ENCODE data around the gene CBLB.
"Not testable (repeated sequence)": the region's sequence is repeated elsewhere in the genome, so short reads cannot be mapped to it uniquely, and the experiment has no call there.

Gene CBLB

GRCh38 chr3:105783631-105784030 lies 85.2 kb downstream of the CBLB start:
- DNase-seq: no peak

- no peak for DNase-seq
Observed at GRCh38 chr3:105781871-105782270, 86.9 kb downstream of the CBLB start.

DNA sequence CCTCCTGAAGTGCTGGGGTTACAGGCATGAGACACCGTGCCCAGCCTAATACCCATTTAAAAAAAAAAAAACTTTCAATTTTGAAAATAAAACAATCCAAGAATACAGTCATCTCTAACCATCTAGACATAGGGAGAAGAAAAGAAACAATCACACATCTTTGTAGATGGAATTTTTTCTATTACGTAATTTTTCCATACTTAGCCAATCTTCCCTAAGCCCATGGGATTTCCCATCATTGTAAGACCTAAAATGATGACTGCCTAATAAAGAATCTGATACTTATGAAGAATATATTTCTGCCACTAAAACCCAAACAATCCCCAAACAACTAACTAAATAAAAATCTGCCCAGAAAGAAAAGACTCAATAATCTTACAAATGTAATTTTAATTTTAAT lies 88.7 kb downstream of the CBLB start:
- no peak for DNase-seq

GRCh38 chr3:105775368-105775767 lies 93.4 kb downstream of the CBLB start:
- DNase-seq: no peak

GRCh38 chr3:105774444-105775180 lies 94.2 kb downstream of the CBLB start:
- DNase-seq: no peak

DNA sequence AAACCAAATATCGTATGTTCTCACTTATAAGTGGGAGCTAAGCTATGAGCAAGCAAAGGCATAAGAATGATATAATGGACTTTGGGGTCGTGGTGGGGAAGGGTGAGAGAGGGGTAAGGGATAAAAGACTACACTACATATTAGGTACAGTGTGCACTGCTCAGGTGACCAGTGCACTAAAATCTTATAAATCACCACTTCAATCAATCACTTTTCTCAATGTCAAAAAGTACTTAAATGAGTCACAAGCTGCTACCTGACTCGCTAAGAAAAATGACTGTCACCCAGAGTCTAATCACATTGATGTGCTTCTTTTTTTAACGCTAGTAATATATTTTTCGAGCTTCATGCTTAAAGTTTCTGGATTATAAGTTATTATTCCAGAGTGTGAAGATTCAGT lies 95.5 kb downstream of the CBLB start:
- DNase-seq: no peak

- no peak for DNase-seq
Observed at GRCh38 chr3:105772635-105773034, 96.2 kb downstream of the CBLB start.

DNA sequence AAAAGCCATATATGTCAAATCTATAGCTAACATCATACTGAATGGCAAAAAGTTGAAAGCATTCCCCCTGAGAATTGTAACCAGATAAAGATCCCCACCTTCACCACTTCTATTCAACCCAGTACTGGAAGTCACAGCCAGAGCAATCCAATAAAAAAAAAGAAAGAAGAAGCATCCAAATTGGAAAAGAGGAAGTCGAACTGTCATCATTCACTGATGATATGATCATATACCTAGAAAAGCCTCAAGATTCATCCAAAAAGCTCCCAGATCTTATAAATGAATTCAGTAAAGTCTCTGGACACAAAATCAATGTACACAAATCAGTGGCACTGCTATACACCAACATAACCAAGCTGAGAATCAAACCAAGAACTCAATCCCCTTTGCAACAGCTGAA lies 97.4 kb downstream of the CBLB start:
- no peak for DNase-seq

GRCh38 chr3:105770410-105770809 lies 98.4 kb downstream of the CBLB start:
- DNase-seq: no peak

- DNase-seq: no peak
Observed at GRCh38 chr3:105767776-105768175, 101.0 kb downstream of the CBLB start.

DNA sequence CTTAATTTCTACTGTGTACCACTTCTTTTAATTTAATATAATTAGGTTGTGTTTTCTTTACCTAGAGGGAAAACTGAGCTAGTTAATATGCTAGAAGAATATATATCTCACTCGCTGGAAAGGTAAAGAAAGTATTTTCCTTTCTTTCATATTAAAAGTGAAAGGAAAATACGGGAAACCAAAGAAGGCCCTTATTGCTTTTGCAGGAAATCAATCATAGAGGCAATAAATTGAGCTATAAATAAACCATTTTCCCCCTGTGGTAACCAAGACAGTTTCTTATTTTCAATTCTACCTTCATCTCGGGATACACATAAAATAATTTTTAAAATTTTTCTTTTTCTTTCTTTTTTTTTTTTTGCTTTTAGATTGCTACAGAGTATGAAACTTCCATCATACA lies 101.6 kb downstream of the CBLB start:
- no peak for DNase-seq

GRCh38 chr3:105765308-105765639 lies 103.5 kb downstream of the CBLB start:
- no peak for DNase-seq

- DNase-seq: no peak
Observed at GRCh38 chr3:105764378-105765307, 104.2 kb downstream of the CBLB start.

GRCh38 chr3:105763659-105764036 lies 105.2 kb downstream of the CBLB start:
- DNase-seq: no peak

- DNase-seq: no peak
Observed at GRCh38 chr3:105762749-105763658, 105.8 kb downstream of the CBLB start.

GRCh38 chr3:105762214-105762613 lies 106.6 kb downstream of the CBLB start:
- DNase-seq: not testable (repeated sequence)

GRCh38 chr3:105759442-105760078 lies 109.3 kb downstream of the CBLB start:
- no peak for DNase-seq

GRCh38 chr3:105758451-105758850 lies 110.4 kb downstream of the CBLB start:
- no peak for DNase-seq

GRCh38 chr3:105755121-105755886 lies 113.5 kb downstream of the CBLB start:
- no peak for DNase-seq

- no peak for DNase-seq
Observed at GRCh38 chr3:105752791-105753415, 115.9 kb downstream of the CBLB start.

- DNase-seq: no peak
Observed at GRCh38 chr3:105747696-105748095, 121.1 kb downstream of the CBLB start.

All from amniotic stem cell (primary cell).